Ramos (cell line): ENCODE data around the gene SOX13.

Source experiments
- in situ Hi-C: fragments of 300-500 bp; cut with MboI; formaldehyde crosslinking; loops from one replicate; pipeline ENCODE4 v1.14.3; 2022; ENCODE audit warnings: low sequenced_read_pairs; ENCODE audit not compliant: unreplicated experiment

The SOX13 gene

DNA sequence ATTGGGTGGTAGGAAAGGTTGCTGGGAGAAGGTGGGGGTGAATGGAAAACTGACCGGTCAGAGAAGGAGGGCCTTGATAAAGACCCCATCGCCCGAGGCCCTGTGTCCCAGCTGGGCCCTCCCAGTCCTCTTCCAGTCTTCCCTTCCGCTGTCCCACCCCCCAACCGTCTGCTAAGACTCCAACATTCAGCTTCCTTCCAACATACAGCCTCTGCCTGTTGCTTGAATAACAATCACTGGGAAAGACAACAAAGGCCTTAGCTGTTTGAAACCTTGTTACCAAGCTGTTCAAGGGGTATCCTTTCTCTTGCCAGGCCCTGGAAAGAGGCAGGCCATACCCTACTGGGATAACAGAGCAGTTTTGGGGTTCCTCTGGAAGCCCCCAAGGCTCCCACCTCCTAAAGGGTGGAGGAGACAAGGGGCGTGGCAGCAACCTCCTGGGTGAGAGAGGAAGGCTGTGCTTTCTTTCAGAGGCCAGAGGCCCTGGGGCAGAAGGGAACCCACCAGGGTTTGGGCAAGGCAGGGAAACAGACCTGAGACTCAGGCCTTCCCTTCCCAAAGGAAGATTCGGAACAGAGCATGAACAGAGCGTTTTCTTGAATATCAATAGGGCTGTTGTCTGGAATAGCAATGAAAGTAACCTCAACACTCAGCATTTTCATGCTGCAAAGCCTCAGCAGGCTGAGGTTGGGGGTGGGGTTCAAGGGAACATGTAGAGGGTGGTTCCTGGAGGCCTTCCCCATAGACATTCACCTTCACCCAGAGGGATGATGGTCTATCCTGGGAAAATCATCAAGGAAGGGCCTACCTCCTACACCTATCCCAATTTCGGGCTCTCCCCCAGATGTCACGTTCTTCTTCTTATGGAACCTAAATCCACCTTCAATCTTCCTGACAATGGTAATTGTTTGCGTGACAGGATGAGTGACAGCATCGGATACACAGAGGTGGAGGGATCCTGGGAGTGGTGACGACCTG lies 74.8 kb downstream of the SOX13 start:
- in situ Hi-C loops, result loop anchor here (25.0 kb wide), 1 partner anchor 885 kb away; no protein-coding TSS in a partner anchor

DNA sequence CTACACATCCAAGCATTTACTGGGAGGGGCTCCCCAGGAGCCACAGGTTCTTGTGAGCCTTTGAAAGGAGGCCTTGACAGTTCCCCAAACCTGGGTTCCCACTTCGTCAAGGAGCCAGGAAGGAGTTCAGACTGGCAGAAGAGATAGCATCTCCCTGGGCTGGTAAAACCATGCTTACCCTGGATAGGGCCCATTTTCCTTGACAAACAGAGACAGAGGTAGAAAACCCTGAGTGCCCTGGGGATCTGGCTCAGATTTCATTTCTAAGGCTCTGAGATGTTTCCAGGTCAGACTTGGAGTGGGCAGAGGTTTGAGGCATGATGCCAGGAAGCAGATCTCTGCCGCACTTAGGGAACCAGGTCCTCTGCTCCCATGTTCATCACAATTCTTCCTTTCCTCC lies 76.2 kb downstream of the SOX13 start:
- in situ Hi-C loops, result loop anchor here (25.0 kb wide), 1 partner anchor 887 kb away; no protein-coding TSS in a partner anchor

DNA sequence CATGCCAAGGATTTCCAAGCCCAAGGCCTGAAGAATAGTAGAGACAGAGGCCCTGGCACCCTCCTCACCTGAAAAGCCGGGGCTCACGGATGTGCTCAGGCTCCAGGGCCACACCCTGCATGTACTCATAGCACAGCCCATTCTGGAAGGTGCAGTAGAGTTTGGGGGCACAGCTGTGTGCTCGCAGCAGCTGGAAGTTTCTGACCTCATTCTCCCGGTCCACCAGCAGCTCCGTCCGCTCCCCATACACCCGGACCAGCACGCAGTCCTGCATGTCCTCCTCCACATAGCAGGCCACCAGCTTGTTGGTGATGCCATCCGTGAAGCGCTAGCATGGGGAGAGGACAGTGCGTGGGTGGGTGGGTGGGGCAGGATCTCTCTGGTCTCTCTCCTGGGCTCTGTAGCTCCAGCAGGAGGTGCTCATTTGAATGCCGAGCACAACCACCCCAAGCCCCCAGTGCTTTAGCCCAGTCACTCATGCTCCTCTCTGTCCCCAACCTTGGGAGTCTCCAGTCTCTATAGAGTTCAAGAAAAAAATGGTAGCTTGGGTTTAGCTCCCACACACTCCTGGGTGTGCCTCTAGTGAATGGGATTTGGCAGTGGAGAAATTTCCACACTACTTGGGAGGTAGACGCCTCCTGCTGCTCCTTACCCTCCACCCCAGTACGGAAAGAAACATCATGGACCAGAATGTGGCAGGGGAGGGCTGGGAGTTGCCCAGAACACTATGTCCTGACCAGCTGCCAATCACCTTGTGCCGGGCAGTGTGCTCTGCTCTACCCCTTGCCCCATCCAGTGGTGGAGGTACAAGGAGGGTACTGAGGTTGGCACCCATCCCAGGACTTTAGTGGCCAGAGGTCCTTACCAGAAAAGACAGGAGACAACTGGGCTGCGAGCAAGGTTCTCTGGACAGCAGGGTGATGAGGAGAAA lies 77.0 kb downstream of the SOX13 start:
- in situ Hi-C loops, result loop anchor here (25.0 kb wide), 1 partner anchor 888 kb away; no protein-coding TSS in a partner anchor

DNA sequence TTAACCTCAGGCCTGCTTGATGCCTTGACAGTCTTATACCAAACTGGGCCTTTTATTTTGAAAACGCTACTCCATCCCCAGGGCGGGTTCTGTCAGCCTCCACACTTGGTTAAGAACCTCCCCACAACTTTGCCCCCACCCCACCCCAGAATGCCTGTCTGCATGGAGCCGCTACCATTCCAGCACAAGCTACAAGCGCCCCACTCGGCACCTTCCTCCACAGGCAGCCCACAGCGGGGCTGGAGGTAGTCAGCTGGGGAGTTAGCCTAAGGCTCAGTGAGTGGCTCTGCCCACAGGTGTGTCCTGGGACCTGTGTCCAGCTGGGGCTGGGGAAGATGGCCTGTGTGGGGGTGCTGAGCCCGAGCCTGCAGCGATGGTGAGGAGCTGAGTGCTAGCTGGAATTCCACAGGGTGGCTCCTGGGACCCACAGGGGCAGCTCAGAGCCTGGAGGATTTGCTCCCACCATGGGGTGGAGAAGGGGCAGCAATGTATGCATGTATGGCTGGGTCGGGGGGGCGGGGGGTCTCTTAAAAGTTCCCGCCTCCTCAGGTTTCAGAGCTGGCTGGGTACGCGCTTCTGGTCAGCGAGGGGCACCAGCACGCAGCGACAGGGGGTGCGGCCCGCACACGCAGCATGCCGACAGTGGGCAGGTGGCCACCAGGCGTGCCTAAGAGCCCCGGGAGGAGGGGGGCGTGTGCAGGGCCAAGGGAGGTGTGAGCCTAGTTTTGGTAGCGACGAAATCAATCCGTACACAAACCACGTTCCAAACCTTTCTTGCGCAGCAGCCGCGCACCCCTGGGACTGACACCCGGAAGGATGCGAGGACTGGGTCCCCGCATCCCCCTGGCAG lies 78.0 kb downstream of the SOX13 start:
- in situ Hi-C loops, result no loop called here

DNA sequence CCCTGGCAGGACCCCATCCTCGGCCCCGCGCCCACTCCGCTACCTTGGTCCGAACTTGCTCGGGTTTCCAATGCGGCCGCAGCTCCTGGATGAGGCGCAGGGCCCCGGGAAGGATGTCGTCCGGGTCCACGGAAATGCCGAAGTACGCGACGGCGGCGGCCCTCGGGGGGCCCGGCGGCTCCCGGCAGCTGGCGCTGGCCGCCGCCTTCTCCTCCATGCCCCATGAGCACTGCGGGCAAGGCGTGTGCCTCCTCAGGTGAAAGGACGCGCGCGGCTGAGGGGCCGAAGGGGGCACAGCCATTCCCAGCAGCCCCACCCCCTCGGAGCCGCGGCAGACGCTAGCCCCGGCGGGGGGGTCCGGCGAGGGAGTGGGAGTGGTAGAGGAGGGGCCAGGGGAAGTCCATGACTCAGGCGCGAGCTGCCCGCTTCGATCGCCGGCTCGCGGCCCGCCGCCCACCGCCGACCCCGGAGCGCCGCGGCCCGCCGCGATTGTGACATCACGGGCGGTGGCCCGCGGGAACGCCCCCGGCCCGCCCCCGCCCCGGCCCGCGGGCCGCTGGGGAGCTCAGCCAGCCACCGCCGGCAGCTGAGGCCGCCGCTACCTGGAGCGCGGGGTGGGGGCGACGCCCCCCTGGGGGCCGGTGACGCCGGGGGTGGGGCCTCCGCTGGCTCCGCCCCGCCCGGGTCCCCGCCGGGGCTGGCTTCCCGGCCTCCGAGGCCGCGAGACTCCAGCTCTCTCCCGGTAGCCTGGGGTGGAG lies 78.8 kb downstream of the SOX13 start, which contains the start of gene ETNK2:
TSS of gene ETNK2 (minus strand) at position 493 of the 758 bp plus-strand sequence. CDS start at position 301, 192 bp downstream.
- in situ Hi-C loops, result no loop called here

DNA sequence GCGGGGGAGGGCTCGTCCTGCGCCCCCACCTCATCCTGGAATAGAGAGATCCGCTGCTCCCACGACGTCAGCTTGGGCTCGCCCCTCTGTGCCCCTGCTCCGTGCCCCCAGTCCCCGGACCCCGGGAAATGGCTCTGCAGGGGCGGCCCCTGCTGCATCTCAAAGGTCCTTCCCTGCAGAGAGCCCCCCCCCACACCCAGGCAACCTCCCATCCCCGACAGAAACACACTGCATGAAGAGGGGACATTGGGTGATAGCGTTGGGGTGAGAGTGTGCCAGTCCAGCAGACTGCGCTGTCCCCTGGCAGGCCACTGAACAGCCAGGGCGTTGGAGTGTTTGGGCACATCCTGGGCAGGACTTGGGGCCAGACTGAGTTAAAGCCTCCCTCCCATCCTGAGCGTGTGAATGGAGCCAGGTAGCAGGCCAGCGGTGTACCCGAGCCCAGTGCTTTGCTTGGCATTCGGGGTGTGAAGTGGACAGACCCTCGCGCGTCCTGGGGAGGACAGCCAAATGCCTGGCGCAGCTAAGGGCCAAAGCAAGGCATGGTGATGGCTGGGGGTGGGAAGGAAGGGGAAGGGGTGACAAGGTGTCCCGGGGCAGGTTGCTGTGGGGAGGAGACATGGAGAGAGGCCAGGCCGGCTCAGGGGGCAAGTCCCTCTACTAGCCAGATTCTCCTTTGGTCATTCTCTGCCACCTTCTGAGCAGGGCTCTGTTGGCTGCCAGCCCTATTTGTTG lies 79.6 kb downstream of the SOX13 start:
- in situ Hi-C loops, result no loop called here

DNA sequence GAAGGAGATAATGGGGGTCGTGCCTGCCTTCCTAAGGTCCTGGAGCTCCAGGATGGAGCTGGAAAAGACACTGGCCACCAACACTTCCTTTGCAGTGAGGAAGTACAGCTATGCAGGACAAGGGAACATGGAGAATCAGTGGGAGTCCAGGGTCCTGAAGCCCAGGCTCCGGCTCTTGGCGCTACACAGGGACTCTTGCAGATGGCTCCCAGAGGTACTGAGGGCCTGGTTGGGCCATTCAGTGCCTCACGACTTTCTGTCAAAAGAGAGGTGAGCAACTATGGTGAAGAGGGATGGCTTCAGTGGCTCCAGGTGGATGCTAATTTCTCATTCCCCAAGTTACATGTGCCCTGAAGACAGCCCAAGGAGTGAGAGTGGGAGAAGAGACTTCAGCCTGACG lies 80.8 kb downstream of the SOX13 start:
- in situ Hi-C loops, result no loop called here

DNA sequence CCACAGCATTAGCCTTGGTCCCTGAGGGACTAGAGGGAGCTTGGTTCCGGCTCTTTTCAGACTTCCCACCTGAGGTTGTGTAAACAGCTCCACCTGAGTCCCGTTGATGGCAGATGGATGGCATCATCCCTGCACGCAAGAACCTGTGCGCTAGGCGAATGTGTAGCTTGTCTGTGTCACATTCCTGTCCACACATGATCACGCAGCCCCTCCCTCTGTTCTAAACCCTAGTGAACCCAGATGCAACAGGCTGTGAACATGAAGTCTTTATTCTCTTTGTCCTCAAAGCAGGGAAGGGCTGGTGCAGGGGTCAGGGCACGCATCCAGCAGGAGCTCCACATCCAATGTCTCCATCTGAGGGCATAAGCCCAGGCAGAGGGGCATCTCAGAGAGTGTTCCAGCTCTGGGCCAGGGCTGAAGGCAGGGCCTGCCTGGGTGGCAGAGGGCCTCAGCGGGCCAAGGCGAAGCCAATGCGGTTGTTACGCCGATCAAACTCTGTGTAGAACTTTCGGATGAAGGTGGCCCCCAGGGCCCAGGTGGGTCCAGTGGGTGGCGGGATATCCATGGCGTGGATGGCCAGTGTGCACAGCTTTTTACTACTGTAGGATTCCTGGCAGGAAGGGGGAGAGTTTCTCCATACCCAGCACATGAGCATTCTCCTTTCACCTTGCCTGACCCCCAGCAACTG lies 81.8 kb downstream of the SOX13 start:
- in situ Hi-C loops, result no loop called here

DNA sequence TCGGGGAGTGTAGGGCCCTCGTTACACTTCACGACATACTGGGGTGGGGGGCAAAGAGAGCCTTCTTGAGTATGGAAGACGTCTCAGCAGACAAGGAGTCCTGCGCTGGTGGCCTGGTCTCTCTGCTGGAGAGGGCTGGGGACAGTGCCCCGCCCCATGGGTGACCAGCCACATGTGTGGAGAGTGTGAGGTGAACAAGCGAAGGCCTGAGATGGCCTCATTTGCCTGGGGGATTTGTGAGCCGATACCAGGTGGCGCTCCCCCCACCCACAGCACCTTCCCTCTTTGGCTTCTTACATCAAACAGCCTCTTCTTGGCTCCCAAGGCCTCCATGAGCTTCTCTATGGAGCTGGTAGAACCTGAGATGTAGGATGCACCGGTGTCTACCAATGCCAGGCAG lies 83.0 kb downstream of the SOX13 start:
- in situ Hi-C loops, result no loop called here

DNA sequence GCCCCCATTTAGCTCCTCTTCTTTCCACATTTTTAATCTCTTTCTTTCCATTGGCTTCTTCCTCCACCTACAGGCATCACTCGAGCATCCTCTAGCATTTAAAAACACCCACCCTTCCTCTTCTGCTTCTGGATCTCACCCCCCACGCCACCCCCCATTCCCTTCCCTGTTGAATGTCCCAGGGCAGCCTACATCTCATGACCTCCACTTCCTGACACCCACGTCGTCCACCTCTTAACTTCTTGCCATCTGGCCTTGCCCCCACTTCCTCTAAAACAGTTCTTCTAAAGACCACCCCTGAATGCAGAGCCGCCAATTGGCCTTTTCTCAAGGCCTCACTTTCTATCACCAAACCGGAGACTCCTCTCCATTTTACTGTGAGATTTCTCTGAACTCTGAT lies 85.0 kb downstream of the SOX13 start:
- in situ Hi-C loops, result no loop called here

DNA sequence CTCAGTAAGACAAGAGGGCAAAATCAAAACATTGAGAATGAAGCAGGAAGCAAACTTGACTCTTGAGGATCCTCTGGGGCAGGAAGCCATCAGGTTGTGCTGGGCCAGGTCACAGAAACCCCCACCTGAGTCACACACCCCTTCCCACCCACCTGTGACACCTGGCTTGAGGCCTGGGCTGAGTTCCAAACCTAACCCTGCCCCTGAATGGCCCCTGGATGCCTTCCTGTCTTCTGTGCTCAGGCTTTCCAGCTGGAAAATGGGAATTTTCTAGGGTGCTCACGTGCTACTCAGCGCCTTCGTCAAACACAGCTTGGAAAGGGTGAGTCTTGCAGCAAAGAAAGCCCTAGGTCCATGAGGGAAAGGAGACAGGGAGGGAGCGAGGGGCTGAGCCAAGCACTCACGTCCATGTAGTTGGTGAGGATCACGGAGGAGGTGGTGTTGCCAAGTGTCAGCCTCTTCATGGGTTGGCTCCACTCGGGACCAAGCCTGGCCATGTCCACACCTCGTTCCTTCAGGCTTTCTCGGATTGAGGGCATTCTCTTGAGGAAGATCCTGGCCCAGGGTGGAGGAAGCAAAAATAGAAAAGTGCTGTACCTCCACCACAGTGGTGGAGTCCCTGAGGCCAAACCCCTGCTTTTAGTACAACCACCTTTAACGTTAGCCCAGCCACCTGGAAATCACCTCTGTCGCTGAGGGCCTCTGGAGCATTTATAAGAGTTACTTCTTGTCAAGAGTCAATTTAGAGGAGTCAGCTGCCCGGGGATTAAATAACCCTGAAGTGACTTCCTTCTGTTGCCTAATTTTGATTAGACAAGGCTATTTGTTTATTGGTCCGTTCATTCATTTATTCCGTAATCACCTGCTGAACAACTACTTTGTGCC lies 88.9 kb downstream of the SOX13 start:
- in situ Hi-C loops, result no loop called here

DNA sequence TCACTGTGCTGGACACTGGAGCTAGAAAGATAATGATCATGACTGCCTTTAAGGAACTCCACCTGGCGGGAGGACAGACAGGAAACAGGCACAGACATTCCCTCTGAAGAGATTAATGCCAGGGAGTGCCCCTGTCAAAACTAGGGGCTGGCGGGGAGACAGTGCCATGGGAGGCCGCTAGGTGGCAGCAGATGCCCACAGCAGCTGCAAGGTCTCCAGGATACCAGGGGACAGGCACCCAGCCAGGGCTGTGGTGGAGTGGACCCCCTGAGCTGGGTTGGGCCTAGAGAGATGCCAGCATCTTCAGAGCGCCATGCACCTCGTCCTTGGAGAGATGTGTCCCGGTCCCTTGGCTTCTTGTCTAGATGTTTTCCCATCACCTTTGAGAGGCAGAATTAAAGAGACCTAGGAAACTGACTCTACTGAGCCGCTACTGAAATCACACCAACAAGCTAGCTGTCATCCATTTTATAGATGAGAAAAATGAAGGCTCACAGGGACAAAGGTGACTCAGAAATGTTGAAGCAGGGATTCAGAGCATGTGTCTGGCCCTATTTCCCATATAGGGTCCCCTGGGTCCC lies 89.7 kb downstream of the SOX13 start:
- in situ Hi-C loops, result no loop called here

DNA sequence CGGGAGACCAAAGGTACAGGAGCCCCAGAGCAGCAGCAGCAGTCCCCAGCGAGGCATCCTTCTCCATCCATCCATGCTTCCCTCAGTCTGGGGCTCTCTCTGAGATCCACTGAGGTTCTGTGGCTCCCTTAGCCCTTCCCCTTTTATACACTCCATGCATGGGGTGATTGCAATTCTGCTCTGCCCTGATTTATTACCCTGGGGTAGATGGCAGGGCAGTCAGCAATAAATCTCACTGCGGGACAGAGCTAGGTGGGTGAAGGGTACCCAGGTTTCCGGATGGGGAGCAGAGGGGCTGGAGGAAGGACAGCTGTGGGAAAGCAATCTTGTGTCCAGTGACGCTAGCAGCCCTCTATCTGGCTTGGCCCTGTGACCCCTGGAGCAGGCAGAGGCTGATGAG lies 93.3 kb downstream of the SOX13 start, which contains the start of gene REN:
TSS of gene REN (minus strand) at position 119 of the 400 bp plus-strand sequence. CDS start at position 75, 44 bp downstream.
- in situ Hi-C loops, result loop anchor here (5.0 kb wide), 1 partner anchor 196 kb away; no protein-coding TSS in a partner anchor

DNA sequence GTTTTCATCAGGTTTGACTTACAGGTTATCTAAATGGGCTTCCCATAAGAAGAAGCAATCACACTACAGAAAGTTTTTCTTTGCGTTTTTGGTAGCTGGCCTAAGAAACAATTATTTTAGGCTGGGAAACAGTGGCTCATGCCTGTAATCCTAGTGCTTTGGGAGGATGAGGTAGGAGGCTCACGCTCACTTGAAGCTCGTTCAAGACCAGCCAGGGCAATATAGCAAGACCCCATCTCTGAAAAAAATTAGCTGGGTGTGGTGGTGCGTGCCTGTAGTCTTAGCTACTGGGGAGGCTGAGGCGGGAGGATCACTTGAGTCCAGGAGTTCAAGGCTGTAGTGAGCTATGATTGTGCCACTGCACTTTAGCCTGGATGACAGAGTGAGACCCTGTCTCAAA lies 94.8 kb downstream of the SOX13 start:
- in situ Hi-C loops, result loop anchor here (5.0 kb wide), 1 partner anchor 195 kb away; no protein-coding TSS in a partner anchor

DNA sequence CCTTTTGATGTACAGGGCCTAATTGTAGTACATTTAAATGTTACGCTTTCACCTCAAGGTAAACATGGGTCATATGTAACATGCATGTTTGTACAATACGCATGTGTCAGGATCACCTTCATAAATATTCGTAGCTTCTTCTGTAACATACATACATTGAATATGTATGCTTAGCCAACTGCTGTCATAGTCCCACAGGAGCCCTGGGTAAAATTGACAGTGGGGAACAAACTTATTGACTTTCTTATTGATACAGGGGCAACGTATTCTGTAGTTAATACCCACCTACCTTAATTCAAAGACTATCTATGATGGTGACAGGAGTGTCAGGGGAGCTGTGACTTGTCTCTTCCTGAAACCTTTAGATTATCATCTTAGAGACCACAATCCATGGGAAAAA lies 96.9 kb downstream of the SOX13 start:
- in situ Hi-C loops, result loop anchor here (5.0 kb wide), 1 partner anchor 192 kb away; no protein-coding TSS in a partner anchor

DNA sequence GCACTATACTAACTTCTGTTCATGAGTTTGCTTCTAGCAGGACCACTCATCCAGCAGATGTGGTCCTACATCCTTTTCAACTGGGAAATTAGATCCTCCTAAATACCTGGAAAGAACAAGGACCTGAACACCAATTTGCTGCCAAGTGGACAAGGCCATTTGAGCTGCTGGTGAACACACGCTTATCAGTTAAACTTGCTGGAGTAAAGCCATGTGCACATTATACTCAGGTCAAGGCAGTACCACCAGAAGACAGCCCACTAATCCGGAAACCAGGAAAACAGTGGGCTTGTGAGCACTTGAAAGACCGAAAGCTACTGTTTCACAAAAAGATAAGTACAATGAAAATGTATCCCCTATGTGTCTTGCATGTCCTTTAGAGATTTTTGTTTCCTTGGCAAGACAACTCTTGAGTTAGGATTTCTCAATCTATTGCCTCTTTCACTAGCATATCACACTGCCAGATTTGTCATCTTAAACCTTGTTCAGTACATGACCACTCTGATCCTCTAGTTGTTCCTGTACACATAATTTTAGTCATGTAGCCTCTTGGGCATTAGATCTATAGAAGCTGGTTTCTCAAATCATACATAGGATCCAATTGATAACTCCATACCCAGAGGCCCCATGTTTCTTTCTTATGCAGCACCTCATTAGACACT lies 97.7 kb downstream of the SOX13 start:
- in situ Hi-C loops, result no loop called here
